Duodenal mucosa (tissue), 2 donors: ENCODE results near the gene ZFAND3.

Source experiments
- H3K27ac ChIP-seq: one replicate; pipeline ENCODE4 v1.7.0; 2013; ENCODE audit warnings: low read depth, low read length
- H3K27me3 ChIP-seq, 2 donors: one replicate each; pipeline ENCODE4 v1.7.0; 2013; ENCODE audit warnings: low read length in 2 of 2, control low read depth in 1 of 2; ENCODE audit not compliant: insufficient read depth in 2 of 2, control insufficient read depth in 1 of 2
- H3K36me3 ChIP-seq, 2 donors: one replicate each; pipeline ENCODE4 v1.7.0; 2013; ENCODE audit warnings: low read length in 2 of 2, control low read depth in 1 of 2; ENCODE audit not compliant: insufficient read depth in 2 of 2, control insufficient read depth in 1 of 2
- H3K4me1 ChIP-seq, 2 donors: one replicate each; pipeline ENCODE4 v1.7.0; 2013; ENCODE audit warnings: low read length in 2 of 2, control low read depth in 1 of 2; ENCODE audit not compliant: insufficient read depth in 2 of 2, control insufficient read depth in 1 of 2
- H3K4me3 ChIP-seq, 2 donors: one replicate each; pipeline ENCODE4 v1.7.0; 2013; ENCODE audit warnings: low read length in 2 of 2, low read depth in 1 of 2
- H3K9ac ChIP-seq, 2 donors: one replicate each; pipeline ENCODE4 v1.7.0; 2013; ENCODE audit warnings: low read length in 2 of 2, low read depth in 1 of 2
- H3K9me3 ChIP-seq, 2 donors: one replicate each; pipeline ENCODE4 v1.7.0; 2013; ENCODE audit warnings: low read length in 2 of 2, control low read depth in 1 of 2; ENCODE audit not compliant: control insufficient read depth in 1 of 2

Gene ZFAND3

GRCh38 chr6:38192011-38192410 is 372.5 kb downstream of the ZFAND3 start:
- Histone ChIP-seq H3K36me3 (no peaks in the 10 kb centered on the region), H3K4me3 (no peak overlapping the region), H3K9me3 (no peaks in the 10 kb centered on the region), H3K27ac (no peak overlapping the region), H3K27me3 (no peaks in the 10 kb centered on the region), H3K9ac (no peak overlapping the region), H3K4me1 (peaks cover 0 to 4% of the 10 kb centered on the region in 2 donors)

GRCh38 chr6:38192487-38192886 is 373.0 kb downstream of the ZFAND3 start:
- Histone ChIP-seq H3K9ac (no peak overlapping the region), H3K36me3 (no peaks in the 10 kb centered on the region), H3K4me3 (no peak overlapping the region), H3K27ac (no peak overlapping the region), H3K27me3 (no peaks in the 10 kb centered on the region), H3K9me3 (no peaks in the 10 kb centered on the region), H3K4me1 (peaks cover 0 to 4% of the 10 kb centered on the region in 2 donors)

- H3K4me1 ChIP-seq, result peaks cover 0 to 4% of the 10 kb centered on the region in 2 donors
- H3K27me3 ChIP-seq, result no peaks in the 10 kb centered on the region
- H3K36me3 ChIP-seq, result no peaks in the 10 kb centered on the region
- H3K9ac ChIP-seq, result no peak overlapping the region
- H3K4me3 ChIP-seq, result no peak overlapping the region
- no peak overlapping the region for H3K27ac ChIP-seq
- no peaks in the 10 kb centered on the region for H3K9me3 ChIP-seq
Observed at GRCh38 chr6:38193051-38193450, 373.5 kb downstream of the ZFAND3 start.

GRCh38 chr6:38193481-38194281 is 374.2 kb downstream of the ZFAND3 start:
- no peak overlapping the region for H3K4me3 ChIP-seq
- no peaks in the 10 kb centered on the region for H3K36me3 ChIP-seq
- no peaks in the 10 kb centered on the region for H3K9me3 ChIP-seq
- H3K27ac ChIP-seq, result no peak overlapping the region
- H3K27me3 ChIP-seq, result no peaks in the 10 kb centered on the region
- no peak overlapping the region for H3K9ac ChIP-seq
- H3K4me1 ChIP-seq, result peaks cover 0 to 4% of the 10 kb centered on the region in 2 donors

GRCh38 chr6:38194282-38194572 is 374.7 kb downstream of the ZFAND3 start:
- Histone ChIP-seq H3K36me3 (no peaks in the 10 kb centered on the region), H3K27me3 (no peaks in the 10 kb centered on the region), H3K4me3 (no peak overlapping the region), H3K9me3 (no peaks in the 10 kb centered on the region), H3K4me1 (peaks cover 0 to 4% of the 10 kb centered on the region in 2 donors), H3K9ac (no peak overlapping the region), H3K27ac (no peak overlapping the region)

GRCh38 chr6:38194589-38194988 is 375.1 kb downstream of the ZFAND3 start:
- Histone ChIP-seq H3K9me3 (no peaks in the 10 kb centered on the region), H3K4me3 (no peak overlapping the region), H3K9ac (no peak overlapping the region), H3K27ac (no peak overlapping the region), H3K27me3 (no peaks in the 10 kb centered on the region), H3K36me3 (no peaks in the 10 kb centered on the region), H3K4me1 (peaks cover 0 to 4% of the 10 kb centered on the region in 2 donors)

- Histone ChIP-seq H3K4me1 (peaks cover 0 to 4% of the 10 kb centered on the region in 2 donors), H3K4me3 (no peak overlapping the region), H3K9me3 (no peaks in the 10 kb centered on the region), H3K36me3 (no peaks in the 10 kb centered on the region), H3K9ac (no peak overlapping the region), H3K27ac (no peak overlapping the region), H3K27me3 (no peaks in the 10 kb centered on the region)
Observed at GRCh38 chr6:38195113-38195635, 375.6 kb downstream of the ZFAND3 start.

- H3K36me3 ChIP-seq, result no peaks in the 10 kb centered on the region
- H3K27me3 ChIP-seq, result no peaks in the 10 kb centered on the region
- H3K4me3 ChIP-seq, result no peak overlapping the region
- H3K9ac ChIP-seq, result no peak overlapping the region
- peaks cover 0 to 4% of the 10 kb centered on the region in 2 donors for H3K4me1 ChIP-seq
- no peaks in the 10 kb centered on the region for H3K9me3 ChIP-seq
- no peak overlapping the region for H3K27ac ChIP-seq
Observed at GRCh38 chr6:38198219-38198618, 378.7 kb downstream of the ZFAND3 start.
